IPS-NIHi11 (cell line): ENCODE data around the gene RNASE13.
A peak's percentile ranks its signal among the peaks of the same experiment; 100 is the strongest.
"Not testable (repeated sequence)": the region's sequence is repeated elsewhere in the genome, so short reads cannot be mapped to it uniquely, and the experiment has no call there.

Experiments
- DNase-seq: peaks from one replicate; pipeline ENCODE4 v3.0.0; 2012; ENCODE audit warnings: mixed read lengths, low spot score

The RNASE13 gene

GRCh38 chr14:21041676-21042433 is 7.2 kb upstream of the RNASE13 start, which contains the start of gene RNASE7:
Gene RNASE7 (plus strand): TSS chr14:21042362. CDS start chr14:21042993, 631 bp downstream.
- no peak for DNase-seq

GRCh38 chr14:21040941-21041340 is 6.3 kb upstream of the RNASE13 start:
- DNase-seq = not testable (repeated sequence)

- no peak for DNase-seq
Observed at GRCh38 chr14:21040370-21040925, 5.8 kb upstream of the RNASE13 start.

DNA sequence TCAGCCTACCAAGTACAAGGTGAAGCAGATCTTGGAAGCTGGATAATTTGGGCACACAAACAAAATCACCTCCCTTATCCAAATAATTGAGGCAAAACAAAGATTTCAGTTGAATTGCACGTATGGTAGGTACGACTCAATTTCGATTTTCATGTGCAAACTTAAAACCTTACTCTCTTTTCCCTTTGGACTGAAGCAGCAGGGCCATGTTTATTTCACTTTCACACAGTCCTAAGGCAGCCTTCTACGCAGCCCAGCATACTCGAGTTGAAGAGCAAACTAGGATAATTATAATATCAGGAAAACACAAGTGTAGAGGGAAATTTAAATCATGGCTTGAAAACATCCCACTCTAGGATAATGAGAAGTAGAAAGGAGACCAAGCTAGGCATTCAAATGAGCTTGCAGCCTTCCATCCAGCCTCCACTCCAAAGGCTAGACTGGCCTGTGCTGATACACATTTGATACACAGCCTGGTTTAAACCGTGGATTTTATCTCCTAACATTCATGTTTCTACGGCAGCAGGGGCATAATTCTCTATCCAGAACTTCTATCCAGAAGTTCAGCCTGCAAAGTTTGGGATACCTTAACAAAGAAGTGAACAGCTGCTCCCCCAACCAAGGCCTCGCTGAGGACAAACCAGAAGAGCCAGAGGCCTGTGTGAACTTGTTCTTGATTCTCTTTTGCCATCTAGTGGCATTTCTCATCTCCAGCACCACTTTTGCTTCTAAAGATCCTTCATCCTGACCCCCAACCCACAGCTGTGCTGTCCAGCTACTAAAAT is 5.2 kb upstream of the RNASE13 start:
- peak; percentile 73 for DNase-seq

- peak; percentile 54 for DNase-seq
Observed at GRCh38 chr14:21038441-21039422, 4.1 kb upstream of the RNASE13 start.

DNA sequence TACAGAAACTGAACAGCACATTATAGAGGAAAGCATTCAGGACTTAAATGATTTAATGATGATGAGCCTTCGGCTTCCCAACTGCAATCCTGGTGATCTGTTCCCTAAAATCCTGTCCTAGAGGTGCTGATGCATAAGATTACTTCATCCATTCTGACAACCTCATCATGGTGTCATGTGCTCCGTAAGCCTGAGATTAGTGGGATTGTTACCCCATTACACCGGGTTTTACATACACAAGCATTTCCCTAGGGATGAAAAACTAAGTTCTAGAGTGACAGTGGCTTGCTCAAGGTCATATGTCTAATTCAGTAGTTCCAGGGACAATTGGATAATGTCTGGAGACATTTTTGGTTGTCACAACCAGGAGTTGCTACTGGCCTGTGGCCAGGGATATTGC is 2.5 kb upstream of the RNASE13 start:
- DNase-seq = no peak

- DNase-seq = no peak
Observed at GRCh38 chr14:21036751-21037150, 2.1 kb upstream of the RNASE13 start.

DNA sequence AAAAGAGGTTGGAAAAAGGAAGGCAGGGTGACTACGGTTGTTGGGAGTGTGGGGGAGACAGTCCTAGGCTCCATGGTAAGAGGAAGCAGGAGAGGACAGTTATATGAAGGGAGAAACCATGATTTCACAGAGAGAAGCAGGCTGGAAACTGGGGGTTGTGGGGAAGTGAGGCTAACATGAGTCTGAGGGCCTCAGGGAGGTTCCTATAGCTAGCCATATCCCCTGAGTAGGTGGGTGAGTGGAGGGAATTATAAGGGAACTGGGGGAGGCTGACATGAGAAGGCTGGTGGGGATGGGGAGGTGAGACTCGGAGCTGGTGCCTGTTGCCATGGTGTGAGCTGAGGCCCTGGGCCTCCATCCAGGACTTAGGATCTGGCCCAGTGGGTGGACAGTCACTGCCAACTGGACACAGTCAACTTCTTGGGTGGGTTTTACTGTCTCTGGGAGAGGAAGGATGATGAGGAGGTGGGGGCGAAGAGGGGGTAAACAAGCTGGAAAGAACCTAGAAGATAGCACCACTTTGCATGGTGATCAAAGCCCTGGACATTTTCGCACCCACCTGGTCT is 1.4 kb downstream of the RNASE13 start:
- no peak for DNase-seq

DNA sequence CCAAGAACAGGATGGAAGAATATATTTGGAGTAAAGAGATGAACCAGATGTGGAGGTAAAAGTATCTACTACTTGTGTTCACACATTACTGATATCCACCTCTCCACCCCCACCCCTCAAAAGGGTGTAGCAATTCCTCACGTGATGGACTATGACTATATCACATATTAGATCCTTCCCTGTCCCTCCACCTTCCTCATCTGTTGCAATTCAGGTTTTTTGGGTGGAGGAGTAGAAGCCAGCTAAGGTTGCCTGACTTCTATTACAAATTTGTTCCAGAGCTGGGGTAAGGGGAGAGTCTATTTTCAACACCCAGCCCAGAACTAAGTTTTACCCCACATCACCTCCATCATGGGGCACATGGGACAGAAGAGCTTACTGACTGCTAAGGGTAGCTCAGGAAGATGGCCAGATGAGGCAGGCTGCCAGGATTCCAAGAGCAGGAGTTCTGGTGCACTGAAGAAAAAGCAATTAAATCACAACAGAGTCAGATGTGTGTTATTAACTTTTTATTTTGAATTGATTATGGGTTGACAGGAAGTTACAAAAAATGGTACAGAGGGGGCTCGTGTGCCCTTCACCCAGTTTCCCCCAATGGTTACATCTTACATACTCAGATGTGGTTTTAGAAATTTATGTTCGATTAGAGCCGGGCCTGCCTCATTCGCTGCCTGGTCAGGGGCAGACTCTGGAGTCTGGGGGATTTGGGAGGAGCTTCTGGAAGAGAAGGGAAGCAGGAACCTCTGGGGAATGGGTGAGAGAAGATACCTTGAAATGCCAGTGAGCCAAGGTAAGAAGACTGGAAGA is 2.1 kb downstream of the RNASE13 start:
- no peak for DNase-seq

DNA sequence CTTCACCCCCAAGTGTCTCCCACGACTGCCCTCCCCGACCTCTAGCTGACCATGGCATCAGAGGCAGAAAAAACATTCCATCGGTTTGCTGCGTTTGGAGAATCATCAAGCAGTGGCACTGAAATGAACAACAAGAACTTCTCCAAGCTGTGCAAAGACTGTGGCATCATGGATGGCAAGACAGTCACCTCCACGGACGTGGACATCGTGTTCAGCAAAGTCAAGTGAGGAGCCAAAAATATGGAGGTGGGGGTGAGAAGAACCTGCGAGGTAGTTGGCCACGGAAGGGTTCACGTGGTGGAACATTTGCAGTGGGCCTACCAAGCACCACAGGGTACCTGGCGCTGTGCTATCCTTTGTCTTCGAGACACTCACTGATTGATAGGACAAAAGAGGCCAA is 4.1 kb downstream of the RNASE13 start:
- DNase-seq = no peak

GRCh38 chr14:21029917-21030316 is 4.7 kb downstream of the RNASE13 start, which contains the start of gene TPPP2:
Gene TPPP2 (plus strand): TSS chr14:21030217. CDS start chr14:21030582, 365 bp downstream.
- DNase-seq = no peak

DNA sequence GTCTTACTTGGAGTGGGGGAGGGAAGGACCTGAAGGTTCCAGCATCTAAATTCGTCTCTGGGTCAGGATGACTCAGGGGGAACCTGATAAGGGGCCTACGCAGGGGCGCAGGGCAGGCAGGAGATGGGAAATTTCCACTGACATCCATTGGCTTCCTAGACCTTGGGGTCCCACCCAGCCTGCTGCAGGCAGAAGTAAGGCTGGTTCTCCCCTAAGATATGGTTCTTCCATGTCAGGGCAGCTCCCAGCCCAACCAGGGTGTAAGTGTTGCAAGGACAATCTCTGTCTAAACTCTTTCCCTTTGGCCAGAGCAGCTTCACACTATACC is 7.7 kb downstream of the RNASE13 start:
- peak; percentile 31 for DNase-seq

DNA sequence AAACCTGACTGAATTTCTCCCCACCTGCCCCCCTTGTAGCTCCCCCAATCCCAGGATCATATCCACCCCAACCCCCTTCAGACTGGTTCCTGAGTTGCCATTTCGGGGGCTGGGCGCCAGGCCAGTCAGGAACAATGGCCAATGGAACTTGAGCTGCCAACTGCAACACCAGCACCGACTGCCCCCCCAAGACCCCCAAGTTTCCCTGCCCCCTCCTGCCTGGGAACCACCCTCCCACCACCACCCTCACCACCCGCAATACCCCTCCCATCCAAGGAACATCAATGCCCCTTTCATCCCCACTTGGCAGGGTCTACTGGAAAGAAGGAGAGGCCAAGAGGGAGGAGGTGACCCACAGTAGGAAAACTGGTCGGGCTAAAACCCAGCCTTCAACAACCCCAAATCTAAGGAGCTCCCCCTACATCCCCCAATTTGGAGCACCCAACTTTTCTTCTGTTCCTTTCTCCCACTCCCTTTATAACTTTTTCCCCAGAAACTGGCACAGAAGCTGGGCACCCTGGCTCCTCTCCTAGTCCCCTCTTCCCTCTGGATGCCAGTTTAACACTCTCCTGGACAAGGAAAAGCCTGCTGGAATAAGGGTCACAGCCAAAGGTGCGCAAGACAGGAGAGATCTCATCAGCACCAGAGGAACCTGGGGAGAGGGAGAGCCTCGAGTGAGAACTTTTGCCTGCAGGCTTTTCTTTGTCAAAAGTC is 8.2 kb downstream of the RNASE13 start:
- DNase-seq = peak; percentile 46

DNA sequence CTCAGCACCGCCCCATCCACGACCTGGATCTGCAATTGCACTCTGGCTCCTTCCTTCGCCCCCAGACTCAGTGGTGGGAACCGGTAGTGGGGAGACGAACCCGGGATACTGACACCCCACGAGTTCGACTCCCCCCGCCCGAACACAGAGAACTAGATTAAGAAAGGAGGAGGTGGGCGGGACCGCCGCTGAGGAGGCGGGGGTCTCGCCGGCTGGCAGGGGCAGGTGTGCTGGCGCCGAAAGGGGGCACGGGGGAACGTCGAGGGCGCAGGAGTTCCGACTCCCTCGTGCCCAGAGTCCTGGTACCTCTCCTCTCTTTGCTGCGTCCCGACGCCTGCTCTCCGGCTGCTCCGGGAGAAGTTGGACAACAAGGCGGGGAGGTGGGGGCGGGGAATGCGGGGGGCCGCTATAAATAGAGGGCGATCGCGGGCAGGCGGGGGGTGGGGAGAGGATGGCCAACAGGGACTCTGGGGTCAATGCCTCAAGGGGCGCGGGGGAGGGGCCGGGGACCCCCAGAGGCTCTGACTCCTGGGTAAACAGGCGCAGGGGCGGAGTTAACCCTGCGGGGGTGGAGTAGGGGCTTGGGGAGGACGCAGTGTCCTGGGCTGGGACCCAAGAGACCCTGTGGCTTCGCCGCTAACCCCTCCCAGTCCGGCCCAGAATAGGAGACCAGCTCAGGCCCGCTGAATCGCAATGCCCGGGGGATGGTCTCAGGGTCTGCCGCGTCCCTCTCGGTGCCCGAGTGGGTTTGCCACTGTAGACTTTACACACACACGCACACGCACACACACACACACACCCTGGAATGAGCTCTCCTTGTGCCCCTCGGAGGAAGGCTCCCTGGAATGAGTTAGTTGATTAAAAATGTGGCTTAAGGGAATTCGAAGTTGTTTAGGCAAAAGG is 9.0 kb downstream of the RNASE13 start:
- peak; percentile 77 for DNase-seq

GRCh38 chr14:21024585-21025370 is 9.8 kb downstream of the RNASE13 start, which contains the start of gene NDRG2:
Gene NDRG2 (minus strand): TSS chr14:21025061. CDS start chr14:21023315, 1,746 bp downstream.
- peak; percentile 98 for DNase-seq

DNA sequence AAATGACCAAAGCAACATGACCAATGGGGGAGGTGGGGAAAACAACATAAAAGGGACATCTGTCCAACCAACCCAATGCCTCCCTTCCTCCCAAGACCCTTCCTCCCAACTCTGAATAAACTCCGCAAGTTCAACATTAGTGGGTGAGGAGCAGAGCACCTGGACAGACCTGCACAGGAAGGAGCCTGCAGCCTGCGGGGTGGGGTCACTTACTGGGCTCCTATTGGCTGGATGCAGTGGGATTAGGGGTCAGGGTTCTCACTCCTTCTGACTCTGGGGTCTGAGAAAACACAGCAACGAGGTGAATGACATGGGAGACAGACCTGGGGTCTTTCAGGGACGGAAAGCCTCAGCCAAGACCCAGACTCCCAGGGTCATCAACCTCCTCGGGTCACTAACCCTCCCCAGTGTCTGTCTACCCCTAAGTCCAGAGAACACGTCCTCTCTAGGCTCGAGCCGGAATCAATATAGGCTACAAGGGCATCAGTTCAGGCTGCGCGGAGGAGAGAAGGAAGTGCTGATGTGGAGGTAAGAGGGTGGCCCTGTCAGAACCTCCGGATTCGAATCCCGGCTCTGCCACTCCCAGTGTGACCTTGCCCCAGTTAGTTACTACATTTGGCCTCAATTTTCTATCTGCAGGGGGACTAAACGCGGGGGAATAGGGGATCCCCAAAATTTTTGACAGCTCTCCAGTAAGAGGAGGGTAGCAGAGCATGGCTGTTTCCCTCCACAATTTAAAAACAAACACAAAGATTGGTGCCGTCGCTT is 10.6 kb downstream of the RNASE13 start:
- no peak for DNase-seq

DNA sequence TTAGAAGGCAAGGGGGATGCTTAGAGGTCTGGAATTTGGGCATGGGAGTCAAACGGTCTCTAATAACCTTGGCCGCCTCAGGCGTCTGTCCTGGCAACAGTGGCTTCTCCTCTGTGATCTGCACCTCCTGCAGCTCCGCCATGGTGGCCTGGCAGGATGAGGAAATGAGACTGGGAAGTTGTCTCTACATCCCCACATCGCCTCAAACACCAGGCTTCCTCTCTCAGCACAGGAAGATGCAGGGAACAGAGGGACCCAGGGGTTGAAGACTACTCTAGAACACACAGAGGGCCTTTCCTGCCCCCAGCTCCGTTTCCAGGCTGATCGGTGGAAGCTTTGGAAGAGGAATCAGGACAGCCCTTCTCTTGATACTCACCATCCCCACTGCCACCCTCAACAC is 11.4 kb downstream of the RNASE13 start:
- no peak for DNase-seq
